WTC11 (cell line): ENCODE measurements around the gene HSPA6. TPM values are rescaled to one million over a fixed set of nuclear protein-coding genes. Genes with fewer than 3 reads are reported as not detected.

Experiments used
- ATAC-seq: fragments of 200-7000 bp; cut with Tn5 transposase; 2 replicates; pipeline ENCODE4 v1.10.0; 2021; ENCODE audit warnings: mild to moderate bottlenecking, moderate library complexity
- CTCF ChIA-PET: fragments of 300-600 bp; sonication (Branson Sonifier 250); formaldehyde crosslinking; loops from one replicate; lab custom pipeline; 2021; ENCODE audit warnings: antibody characterized with exemption; lab: Charles Lee
- POLR2A ChIA-PET: fragments of 350-600 bp; sonication (Branson Sonifier 250); formaldehyde crosslinking; loops from one replicate; lab custom pipeline; 2021; ENCODE audit warnings: antibody characterized with exemption; lab: Charles Lee
- DNase-seq: peaks from one replicate; pipeline ENCODE4 v3.0.0; 2021; ENCODE audit warnings: low spot score
- H3K27ac Mint-ChIP-seq: 2 replicates; pipeline ENCODE4 v1.8.0; 2021; ENCODE audit warnings: mixed read lengths
- H3K27me3 Mint-ChIP-seq: 2 replicates; pipeline ENCODE4 v1.8.0; 2021; ENCODE audit warnings: low read depth, mild to moderate bottlenecking, moderate library complexity, mixed read lengths
- H3K36me3 Mint-ChIP-seq: 2 replicates; pipeline ENCODE4 v1.8.0; 2021; ENCODE audit warnings: mixed read lengths
- H3K4me1 Mint-ChIP-seq: 2 replicates; pipeline ENCODE4 v1.8.0; 2022; ENCODE audit warnings: mixed read lengths
- H3K4me3 Mint-ChIP-seq: 2 replicates; pipeline ENCODE4 v1.8.0; 2021; ENCODE audit warnings: mild to moderate bottlenecking, moderate library complexity, mixed read lengths
- H3K9me3 Mint-ChIP-seq: 2 replicates; pipeline ENCODE4 v1.8.0; 2021; ENCODE audit warnings: mixed read lengths
- AR ChIP-seq: fragments of 250-450 bp; sonication (Bioruptor Pico); IDR thresholded peaks from 2 replicates; pipeline ENCODE4 v1.9.0; 2021; ENCODE audit warnings: mild to moderate bottlenecking
- E2F4 ChIP-seq: sonication (generic); formaldehyde crosslinking; IDR thresholded peaks from 2 replicates; pipeline ENCODE4 v1.8.1; 2022; ENCODE audit warnings: low read depth, mild to moderate bottlenecking, moderate library complexity, missing genetic modification reagents, borderline replicate concordance
- E2F5 ChIP-seq: sonication (generic); formaldehyde crosslinking; IDR thresholded peaks from 2 replicates; pipeline ENCODE4 v1.8.1; 2022; ENCODE audit warnings: mild to moderate bottlenecking, moderate library complexity, missing genetic modification reagents
- EMX1 ChIP-seq: fragments of 250-450 bp; sonication (Bioruptor Pico); IDR thresholded peaks from 2 replicates; pipeline ENCODE4 v1.8.0; 2021; ENCODE audit warnings: mild to moderate bottlenecking
- FOXK1 ChIP-seq: sonication (generic); formaldehyde crosslinking; IDR thresholded peaks from 2 replicates; pipeline ENCODE4 v1.8.0; 2022; ENCODE audit warnings: mild to moderate bottlenecking, moderate library complexity, missing genetic modification reagents
- HMGXB4 ChIP-seq: sonication (generic); formaldehyde crosslinking; IDR thresholded peaks from 2 replicates; pipeline ENCODE4 v1.8.1; 2023; ENCODE audit warnings: mild to moderate bottlenecking, moderate library complexity, missing genetic modification reagents
- IRF1 ChIP-seq: sonication (generic); formaldehyde crosslinking; IDR thresholded peaks from 2 replicates; pipeline ENCODE4 v1.8.0; 2023; ENCODE audit warnings: missing genetic modification reagents
- KAT7 ChIP-seq: sonication (generic); formaldehyde crosslinking; IDR thresholded peaks from 2 replicates; pipeline ENCODE4 v1.8.1; 2023; ENCODE audit warnings: missing genetic modification reagents, mild to moderate bottlenecking, borderline replicate concordance
- TEAD4 ChIP-seq: sonication (generic); formaldehyde crosslinking; IDR thresholded peaks from 2 replicates; pipeline ENCODE4 v1.8.0; 2022; ENCODE audit warnings: mild to moderate bottlenecking, missing genetic modification reagents
- USF1 ChIP-seq: sonication (generic); formaldehyde crosslinking; IDR thresholded peaks from 2 replicates; pipeline ENCODE4 v1.8.0; 2022; ENCODE audit warnings: mild to moderate bottlenecking, missing genetic modification reagents
- ZBTB21 ChIP-seq: sonication (generic); formaldehyde crosslinking; IDR thresholded peaks from 2 replicates; pipeline ENCODE4 v1.8.1; 2023; ENCODE audit warnings: mild to moderate bottlenecking, missing genetic modification reagents, borderline replicate concordance
- ZNF121 ChIP-seq: sonication (generic); formaldehyde crosslinking; IDR thresholded peaks from 2 replicates; pipeline ENCODE4 v1.8.0; 2023; ENCODE audit warnings: missing genetic modification reagents
- ZNF138 ChIP-seq: sonication (generic); formaldehyde crosslinking; conservative IDR thresholded peaks from 2 replicates; pipeline ENCODE4 v1.8.1; 2022; ENCODE audit warnings: mild to moderate bottlenecking, moderate library complexity, missing genetic modification reagents
- ZNF232 ChIP-seq: sonication (generic); formaldehyde crosslinking; IDR thresholded peaks from 2 replicates; pipeline ENCODE4 v1.8.0; 2022; ENCODE audit warnings: mild to moderate bottlenecking, missing genetic modification reagents
- ZNF263 ChIP-seq: sonication (generic); formaldehyde crosslinking; IDR thresholded peaks from 2 replicates; pipeline ENCODE4 v1.8.1; 2022; ENCODE audit warnings: low read depth, mild to moderate bottlenecking, moderate library complexity, missing genetic modification reagents
- ZNF396 ChIP-seq: fragments of 250-450 bp; sonication (Bioruptor Pico); IDR thresholded peaks from 2 replicates; pipeline ENCODE4 v1.8.0; 2021; ENCODE audit warnings: mild to moderate bottlenecking, moderate library complexity, borderline replicate concordance
- ZNF416 ChIP-seq: fragments of 250-450 bp; sonication (Bioruptor Pico); IDR thresholded peaks from 2 replicates; pipeline ENCODE4 v1.9.0; 2021; ENCODE audit warnings: mild to moderate bottlenecking, inconsistent platforms
- ZNF423 ChIP-seq: fragments of 250-450 bp; sonication (Bioruptor Pico); IDR thresholded peaks from 2 replicates; pipeline ENCODE4 v2.1.2; 2022; ENCODE audit warnings: mild to moderate bottlenecking, moderate library complexity
- total RNA-seq: library from RNA; stranded (reverse); gene quantifications from 3 replicates; pipeline ENCODE4 v1.2.3, GENCODE V29; 2021

Gene HSPA6
- total RNA-seq, 1 experiment from 2014 or later: 0.22 TPM

- TF ChIP-seq ZBTB21 (CRISPR knock-in tag) (no peak), HMGXB4 (CRISPR knock-in tag) (no peak), TEAD4 (CRISPR knock-in tag) (no peak), ZNF138 (no peak), E2F5 (CRISPR knock-in tag) (no peak), ZNF232 (CRISPR knock-in tag) (no peak)
- TF ChIP-seq, all 79 proteins: peak for 0
Measured at GRCh38 chr1:161494091-161494735, 30.1 kb upstream of the HSPA6 start (continued).

GRCh38 chr1:161495490-161495889 is 28.9 kb upstream of the HSPA6 start:
- H3K27ac Mint-ChIP-seq: no peak overlapping the region
- no peak for TF ChIP-seq ZNF121 (CRISPR knock-in tag)
- no peak for TF ChIP-seq AR (CRISPR knock-in tag)
- TF ChIP-seq EMX1 (CRISPR knock-in tag): no peak
- TF ChIP-seq ZNF423 (CRISPR knock-in tag): no peak
- no peak for TF ChIP-seq FOXK1 (CRISPR knock-in tag)
- TF ChIP-seq KAT7 (CRISPR knock-in tag): no peak
- no peak for TF ChIP-seq E2F4 (CRISPR knock-in tag)
- TF ChIP-seq ZNF396 (CRISPR knock-in tag): no peak
- no peak for TF ChIP-seq IRF1
- TF ChIP-seq ZNF263 (CRISPR knock-in tag): no peak
- no peak for TF ChIP-seq USF1
- no peak for TF ChIP-seq TEAD4 (CRISPR knock-in tag)
- no peak for TF ChIP-seq ZNF416 (CRISPR knock-in tag)
- TF ChIP-seq, all 79 proteins: peak for 0
- peaks cover 10% of the 10 kb centered on the region for H3K27me3 Mint-ChIP-seq
- no peaks in the 10 kb centered on the region for H3K9me3 Mint-ChIP-seq
- no peak overlapping the region for H3K4me3 Mint-ChIP-seq
- ChIA-PET POLR2A (no interaction called here), CTCF (interaction anchor here (0.5 to 1.3 kb wide), 3 partner anchors 230 to 246 kb away, joined by 3 read pairs; no protein-coding TSS in a partner anchor)
- ATAC-seq: no peak
- DNase-seq: no peak
- no peaks in the 10 kb centered on the region for H3K4me1 Mint-ChIP-seq
- H3K36me3 Mint-ChIP-seq: no peaks in the 10 kb centered on the region
